ENCODE data around the gene ROPN1.
"Not testable (repeated sequence)": the region's sequence is repeated elsewhere in the genome, so short reads cannot be mapped to it uniquely, and the experiment has no call there.

The ROPN1 gene

GRCh38 chr3:123980539-123980938, 11.4 kb downstream of the ROPN1 start:
- TF ChIP-seq, protein P1, sequence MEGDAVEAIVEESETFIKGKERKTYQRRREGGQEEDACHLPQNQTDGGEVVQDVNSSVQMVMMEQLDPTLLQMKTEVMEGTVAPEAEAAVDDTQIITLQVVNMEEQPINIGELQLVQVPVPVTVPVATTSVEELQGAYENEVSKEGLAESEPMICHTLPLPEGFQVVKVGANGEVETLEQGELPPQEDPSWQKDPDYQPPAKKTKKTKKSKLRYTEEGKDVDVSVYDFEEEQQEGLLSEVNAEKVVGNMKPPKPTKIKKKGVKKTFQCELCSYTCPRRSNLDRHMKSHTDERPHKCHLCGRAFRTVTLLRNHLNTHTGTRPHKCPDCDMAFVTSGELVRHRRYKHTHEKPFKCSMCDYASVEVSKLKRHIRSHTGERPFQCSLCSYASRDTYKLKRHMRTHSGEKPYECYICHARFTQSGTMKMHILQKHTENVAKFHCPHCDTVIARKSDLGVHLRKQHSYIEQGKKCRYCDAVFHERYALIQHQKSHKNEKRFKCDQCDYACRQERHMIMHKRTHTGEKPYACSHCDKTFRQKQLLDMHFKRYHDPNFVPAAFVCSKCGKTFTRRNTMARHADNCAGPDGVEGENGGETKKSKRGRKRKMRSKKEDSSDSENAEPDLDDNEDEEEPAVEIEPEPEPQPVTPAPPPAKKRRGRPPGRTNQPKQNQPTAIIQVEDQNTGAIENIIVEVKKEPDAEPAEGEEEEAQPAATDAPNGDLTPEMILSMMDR (conservative IDR thresholded peaks at IDR 0.05) = no peak
- no peak overlapping the region for H3K27ac ChIP-seq

DNA sequence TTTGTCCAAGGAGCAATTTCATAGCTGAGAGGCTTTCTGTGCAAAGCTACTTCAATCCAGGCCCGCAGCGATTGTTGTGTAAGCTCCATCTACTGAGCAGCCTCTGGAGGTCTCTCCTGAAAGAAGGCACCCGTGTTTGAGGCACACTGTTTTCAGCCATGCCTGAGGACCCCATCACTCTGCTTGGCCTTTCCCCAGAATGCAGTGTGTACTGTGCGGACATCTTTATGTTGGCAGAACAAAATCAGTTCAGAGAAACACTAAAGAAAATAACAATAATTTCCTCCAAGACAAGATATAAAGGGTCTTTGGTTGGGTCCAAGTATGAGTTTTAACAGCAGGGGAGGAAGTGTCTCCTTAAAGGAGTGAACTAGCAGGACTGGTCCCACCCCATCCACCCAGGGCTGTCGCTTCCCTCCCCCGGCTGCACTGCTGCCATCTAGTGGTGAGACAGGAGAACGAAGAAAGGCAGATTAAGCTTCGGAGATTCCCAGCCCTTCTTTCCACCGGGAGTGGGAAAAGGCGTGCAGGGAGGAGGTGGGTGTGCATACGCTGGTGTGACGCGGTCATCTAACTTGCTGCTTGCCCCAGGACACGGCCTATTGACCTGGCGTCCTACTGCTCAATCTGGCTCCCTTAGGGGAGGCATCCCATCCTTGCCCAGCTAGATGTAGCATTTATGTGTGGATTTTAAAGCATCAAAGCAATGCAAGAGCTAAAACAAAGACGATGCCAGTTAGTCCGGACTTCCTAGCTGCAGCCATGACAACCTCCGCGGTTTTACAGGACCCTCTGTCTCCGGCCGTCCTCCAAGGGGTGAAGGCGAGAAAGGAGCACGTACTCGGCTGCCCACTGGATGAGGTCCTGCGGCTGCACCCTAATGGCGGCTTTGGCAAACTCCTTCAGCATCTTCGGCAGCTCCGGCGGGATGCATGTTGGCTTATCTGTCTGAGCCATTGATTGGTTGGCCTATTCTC, 12.1 kb downstream of the ROPN1 start:
- H3K27ac ChIP-seq = 0 out of 2 replicates have a peak overlapping the region, but pooled peaks have one; percentile 18
- TF ChIP-seq, protein P1 (conservative IDR thresholded peaks at IDR 0.05) = peak; percentile 86

DNA sequence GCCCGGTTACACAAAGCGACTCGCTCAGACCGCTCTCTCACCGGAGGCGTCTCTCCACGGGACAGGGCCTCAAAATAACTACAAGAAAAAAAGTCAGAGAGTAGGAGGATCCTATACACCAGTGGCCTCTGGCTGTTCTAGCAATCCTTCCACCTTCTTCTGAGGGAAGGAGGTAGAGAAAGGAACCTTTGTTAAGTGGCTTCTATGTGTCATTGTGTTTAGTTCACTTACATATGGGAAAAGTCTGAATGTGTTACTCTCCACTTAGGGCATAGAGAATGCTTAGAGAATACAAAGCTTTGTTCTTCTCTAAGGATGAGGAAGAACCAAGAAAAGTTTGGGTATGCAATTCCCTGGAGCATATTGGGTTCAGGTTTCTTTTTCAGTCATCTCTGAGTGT, 15.0 kb downstream of the ROPN1 start:
- not testable (repeated sequence) for H3K27ac ChIP-seq

DNA sequence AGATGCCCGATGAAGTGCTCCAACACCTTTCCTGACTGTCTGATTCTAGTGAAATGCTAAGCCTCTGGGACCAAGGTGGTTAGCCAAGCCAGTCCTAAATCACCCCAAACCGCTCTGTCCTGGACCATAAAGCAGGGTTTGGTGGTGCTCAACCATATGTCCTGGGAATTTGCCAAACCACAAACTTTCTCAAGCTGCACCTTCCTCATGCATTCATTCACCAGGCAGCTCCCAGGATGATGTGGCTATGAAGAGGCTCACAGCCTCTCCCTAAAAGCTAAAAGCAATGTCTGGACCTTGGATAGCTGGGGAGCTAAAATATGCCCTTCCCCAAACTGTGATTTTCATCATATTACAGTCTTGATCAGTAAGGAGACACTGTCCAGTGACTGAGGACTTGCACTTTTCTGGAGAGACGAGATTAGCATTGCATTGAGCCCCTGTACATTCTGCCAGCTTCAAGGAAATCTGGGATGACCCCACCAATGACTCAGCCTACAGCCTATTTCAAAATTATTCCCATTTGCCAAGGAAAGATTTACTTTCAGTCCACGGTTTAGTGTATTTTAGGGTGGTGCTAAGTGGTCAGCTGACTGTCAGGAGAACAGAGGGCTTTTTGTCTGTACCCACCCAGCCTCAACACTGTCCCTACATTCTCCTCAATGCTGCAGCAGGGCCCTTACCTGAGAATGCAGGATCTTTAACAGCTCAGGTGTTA, 15.6 kb downstream of the ROPN1 start:
- not testable (repeated sequence) for H3K27ac ChIP-seq

GRCh38 chr3:123975030-123975429, 16.9 kb downstream of the ROPN1 start:
- H3K27ac ChIP-seq = not testable (repeated sequence)

GRCh38 chr3:123971406-123971805, 20.5 kb downstream of the ROPN1 start:
- TF ChIP-seq, protein P1 (conservative IDR thresholded peaks at IDR 0.05) = no peak
- no peak overlapping the region for H3K27ac ChIP-seq

GRCh38 chr3:123967260-123967659, 24.7 kb downstream of the ROPN1 start:
- H3K27ac ChIP-seq = not testable (repeated sequence)

DNA sequence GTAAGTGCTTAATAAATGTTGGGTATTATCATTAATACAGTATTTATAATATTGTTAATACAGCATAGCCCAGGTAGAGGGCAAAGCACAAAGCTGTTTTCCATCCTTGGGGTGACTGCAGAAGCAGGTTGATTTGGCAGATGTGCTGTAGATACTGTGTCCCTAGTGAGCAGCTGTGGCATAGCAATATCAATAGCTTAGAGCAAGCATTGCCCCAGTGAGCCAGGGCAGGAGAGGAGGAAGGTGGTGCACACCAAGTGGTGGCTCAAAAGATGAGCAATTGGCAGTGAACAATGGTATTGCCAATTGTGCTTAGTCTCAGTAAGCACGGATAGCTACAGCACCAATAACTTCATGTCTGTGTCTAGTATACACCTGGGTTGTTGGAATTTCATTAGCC, 25.1 kb downstream of the ROPN1 start:
- H3K27ac ChIP-seq = not testable (repeated sequence)

DNA sequence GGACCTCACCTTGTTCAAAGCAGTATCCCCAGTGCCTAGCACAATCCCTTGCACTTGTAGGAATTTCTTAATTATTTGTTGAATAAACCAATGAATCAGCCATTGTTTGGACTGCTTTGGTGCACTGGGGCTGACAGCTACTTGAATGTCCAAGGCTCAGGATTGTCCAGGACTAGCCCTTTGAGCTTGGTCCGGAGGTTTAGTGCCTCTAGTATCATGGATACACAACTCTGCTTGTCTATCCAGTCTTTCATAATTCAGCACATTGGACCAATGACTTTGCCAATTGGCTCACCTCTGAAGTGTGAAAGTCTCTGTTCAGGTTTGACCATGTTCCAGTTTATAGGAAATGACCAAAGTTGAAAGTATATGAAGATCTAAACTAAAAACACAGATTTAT, 27.1 kb downstream of the ROPN1 start:
- not testable (repeated sequence) for H3K27ac ChIP-seq

DNA sequence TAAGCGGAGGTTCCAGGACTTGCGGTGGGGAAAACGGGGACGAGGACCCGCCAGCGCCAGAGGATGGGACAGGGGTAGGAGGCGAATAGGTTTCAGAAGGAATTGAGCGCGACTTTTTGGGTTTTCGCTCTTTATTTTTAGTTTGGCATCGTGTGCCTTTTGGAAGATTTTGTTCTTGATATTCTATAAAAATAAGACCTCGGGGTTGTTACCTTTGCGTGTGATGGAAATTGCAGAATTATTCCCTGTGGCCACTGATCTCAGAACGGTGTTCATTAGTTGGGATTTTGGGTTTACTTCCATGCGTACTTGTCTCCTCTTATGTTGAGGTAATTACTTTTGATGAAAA, 30.4 kb downstream of the ROPN1 start:
- TF ChIP-seq, protein P1 (conservative IDR thresholded peaks at IDR 0.05) = no peak
- H3K27ac ChIP-seq = peak overlapping the region; percentile 85

Data from VCaP (cell line).